SK-N-SH treated with all-trans-retinoic acid at 6 μM for 48 hours (cell line): ENCODE results near the gene ZGPAT.

Experiments
- ESRRG ChIP-seq: fragments of 250-450 bp; sonication (Bioruptor Pico); IDR thresholded peaks from 2 replicates; pipeline ENCODE4 v1.6.1; 2021; ENCODE audit warnings: mild to moderate bottlenecking
- GLIS3 ChIP-seq: fragments of 250-450 bp; sonication (Bioruptor Pico); IDR thresholded peaks from 2 replicates; pipeline ENCODE4 v1.5.0; 2020; ENCODE audit warnings: mild to moderate bottlenecking, moderate library complexity
- OSR1 ChIP-seq: fragments of 250-450 bp; sonication (Bioruptor Pico); IDR thresholded peaks from 2 replicates; pipeline ENCODE4 v1.8.0; 2022; ENCODE audit warnings: moderate library complexity, mild to moderate bottlenecking, inconsistent platforms
- RARB ChIP-seq: fragments of 250-450 bp; sonication (Bioruptor Pico); IDR thresholded peaks from 2 replicates; pipeline ENCODE4 v1.8.0; 2021; ENCODE audit warnings: mild to moderate bottlenecking, moderate library complexity
- SNAI2 ChIP-seq: fragments of 250-450 bp; sonication (Bioruptor Pico); IDR thresholded peaks from 2 replicates; pipeline ENCODE4 v1.5.0; 2020; ENCODE audit warnings: mild to moderate bottlenecking, moderate library complexity
- TCF4 ChIP-seq: fragments of 250-450 bp; sonication (Bioruptor Pico); IDR thresholded peaks from 2 replicates; pipeline ENCODE4 v1.8.0; 2021; ENCODE audit warnings: mild to moderate bottlenecking, moderate library complexity, borderline replicate concordance
- TF ChIP-seq, protein P1 (sequence below): fragments of 250-450 bp; sonication (Bioruptor Pico); IDR thresholded peaks from 2 replicates; pipeline ENCODE4 v1.5.0; 2020; ENCODE audit warnings: mild to moderate bottlenecking, moderate library complexity

DNA sequence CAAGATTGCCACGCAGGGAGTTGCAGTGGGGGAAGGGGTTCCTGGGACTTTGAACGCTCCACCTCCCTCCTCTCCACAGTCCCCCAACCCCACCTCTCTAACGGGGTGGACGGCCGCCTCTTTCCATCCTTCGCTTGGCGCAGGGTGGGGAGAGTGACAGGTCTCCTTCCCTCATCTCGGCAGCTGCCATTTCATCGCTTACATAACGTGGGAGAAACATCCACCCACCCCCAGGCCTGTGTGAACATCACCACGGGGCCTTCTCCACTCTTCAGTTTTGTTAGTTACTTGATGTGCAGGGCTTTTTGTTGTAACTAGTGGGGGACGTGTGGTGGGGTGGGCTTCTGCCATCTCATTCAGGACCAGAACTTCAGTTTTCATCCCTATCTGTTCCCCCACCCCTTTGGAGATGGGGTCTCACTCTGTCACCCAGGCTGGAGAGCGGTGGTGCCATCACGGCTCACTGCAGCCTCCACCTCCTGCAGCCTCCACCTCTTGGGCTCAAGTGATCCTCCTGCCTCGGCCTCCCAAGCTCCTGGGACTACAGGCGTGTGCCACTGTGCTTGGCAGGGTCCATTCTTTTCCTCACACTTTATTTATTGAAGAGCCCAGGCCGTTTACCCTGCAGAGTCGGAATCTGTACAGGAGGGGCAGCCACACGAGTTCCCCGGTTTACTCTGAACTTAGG is 32.0 kb upstream of the ZGPAT start:
- TF ChIP-seq TCF4 (CRISPR knock-in tag) (no peak), RARB (CRISPR knock-in tag) (no peak), GLIS3 (CRISPR knock-in tag) (no peak), ESRRG (CRISPR knock-in tag) (no peak), OSR1 (no peak), SNAI2 (CRISPR knock-in tag) (no peak)
- TF ChIP-seq, protein P1, sequence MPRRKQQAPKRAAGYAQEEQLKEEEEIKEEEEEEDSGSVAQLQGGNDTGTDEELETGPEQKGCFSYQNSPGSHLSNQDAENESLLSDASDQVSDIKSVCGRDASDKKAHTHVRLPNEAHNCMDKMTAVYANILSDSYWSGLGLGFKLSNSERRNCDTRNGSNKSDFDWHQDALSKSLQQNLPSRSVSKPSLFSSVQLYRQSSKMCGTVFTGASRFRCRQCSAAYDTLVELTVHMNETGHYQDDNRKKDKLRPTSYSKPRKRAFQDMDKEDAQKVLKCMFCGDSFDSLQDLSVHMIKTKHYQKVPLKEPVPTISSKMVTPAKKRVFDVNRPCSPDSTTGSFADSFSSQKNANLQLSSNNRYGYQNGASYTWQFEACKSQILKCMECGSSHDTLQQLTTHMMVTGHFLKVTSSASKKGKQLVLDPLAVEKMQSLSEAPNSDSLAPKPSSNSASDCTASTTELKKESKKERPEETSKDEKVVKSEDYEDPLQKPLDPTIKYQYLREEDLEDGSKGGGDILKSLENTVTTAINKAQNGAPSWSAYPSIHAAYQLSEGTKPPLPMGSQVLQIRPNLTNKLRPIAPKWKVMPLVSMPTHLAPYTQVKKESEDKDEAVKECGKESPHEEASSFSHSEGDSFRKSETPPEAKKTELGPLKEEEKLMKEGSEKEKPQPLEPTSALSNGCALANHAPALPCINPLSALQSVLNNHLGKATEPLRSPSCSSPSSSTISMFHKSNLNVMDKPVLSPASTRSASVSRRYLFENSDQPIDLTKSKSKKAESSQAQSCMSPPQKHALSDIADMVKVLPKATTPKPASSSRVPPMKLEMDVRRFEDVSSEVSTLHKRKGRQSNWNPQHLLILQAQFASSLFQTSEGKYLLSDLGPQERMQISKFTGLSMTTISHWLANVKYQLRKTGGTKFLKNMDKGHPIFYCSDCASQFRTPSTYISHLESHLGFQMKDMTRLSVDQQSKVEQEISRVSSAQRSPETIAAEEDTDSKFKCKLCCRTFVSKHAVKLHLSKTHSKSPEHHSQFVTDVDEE (CRISPR knock-in tag), result no peak
